K562 (cell line): ENCODE data around the gene TARS2. TPM values are rescaled to one million over a fixed set of nuclear protein-coding genes. Genes with fewer than 3 reads are reported as not detected.

Experiments used
- AFF4 ChIP-seq: sonication (generic); formaldehyde crosslinking; IDR thresholded peaks from 2 replicates; pipeline ENCODE4 v1.8.0; 2023; ENCODE audit warnings: mild to moderate bottlenecking, missing genetic modification reagents
- BACH1 ChIP-seq: fragments of 200-800 bp; sonication (Bioruptor generic); IDR thresholded peaks from 2 replicates; pipeline ENCODE4 v1.6.1; 2016; ENCODE audit warnings: missing genetic modification characterization, missing compliant biosample characterization
- CTCFL ChIP-seq: IDR thresholded peaks from 2 replicates; pipeline ENCODE4 v1.6.1; 2011; ENCODE audit warnings: borderline replicate concordance, low read depth, mild to moderate bottlenecking, moderate library complexity, low read length; ENCODE audit not compliant: insufficient read depth, poor library complexity, severe bottlenecking
- DACH1 ChIP-seq: fragments of 450-650 bp; IDR thresholded peaks from 2 replicates; pipeline ENCODE4 v1.6.1; 2018; ENCODE audit not compliant: partially characterized antibody
- FOXJ2 ChIP-seq: fragments of 200-800 bp; sonication (Bioruptor generic); IDR thresholded peaks from 2 replicates; pipeline ENCODE4 v1.6.1; 2016; ENCODE audit warnings: missing genetic modification characterization, missing compliant biosample characterization
- HNRNPUL1 ChIP-seq: fragments of 200-400 bp; formaldehyde crosslinking; IDR thresholded peaks from 2 replicates; pipeline ENCODE4 v1.6.1; 2017; ENCODE audit warnings: low read length
- LCOR ChIP-seq: sonication (generic); formaldehyde crosslinking; IDR thresholded peaks from 2 replicates; pipeline ENCODE4 v1.8.0; 2022; ENCODE audit warnings: mild to moderate bottlenecking, missing genetic modification reagents
- MTF1 ChIP-seq: fragments of 250-450 bp; sonication (Bioruptor Pico); IDR thresholded peaks from 2 replicates; pipeline ENCODE4 v1.9.0; 2021; ENCODE audit warnings: moderate library complexity, mild to moderate bottlenecking, inconsistent platforms, borderline replicate concordance
- NBN ChIP-seq: fragments of 450-650 bp; IDR thresholded peaks from 2 replicates; pipeline ENCODE4 v1.6.1; 2016; ENCODE audit warnings: low read depth, mild to moderate bottlenecking
- PPARD ChIP-seq: fragments of 250-450 bp; sonication (Bioruptor Pico); IDR thresholded peaks from 2 replicates; pipeline ENCODE4 v1.8.0; 2022; ENCODE audit warnings: inconsistent platforms, mild to moderate bottlenecking, moderate library complexity
- SIN3A ChIP-seq, 2 experiments: fragments of 150-350 bp in 1 of 2; IDR thresholded peaks; 2 replicates each; pipeline ENCODE4 v1.6.1; 2011 to 2016; ENCODE audit warnings: borderline replicate concordance in 2 of 2, low read depth in 2 of 2, low read length in 2 of 2, mild to moderate bottlenecking in 2 of 2, moderate library complexity in 2 of 2; ENCODE audit not compliant: control insufficient read depth in 1 of 2
- TFAP4 ChIP-seq: sonication (generic); formaldehyde crosslinking; IDR thresholded peaks from 2 replicates; pipeline ENCODE4 v1.8.0; 2022; ENCODE audit warnings: missing genetic modification reagents, mild to moderate bottlenecking, moderate library complexity, borderline replicate concordance
- TSC22D4 ChIP-seq: fragments of 450-650 bp; IDR thresholded peaks from 2 replicates; pipeline ENCODE4 v1.6.1; 2016; ENCODE audit warnings: missing genetic modification characterization, missing biosample characterization, control low read depth
- ZBTB17 ChIP-seq: fragments of 450-650 bp; formaldehyde crosslinking; IDR thresholded peaks from 2 replicates; pipeline ENCODE4 v1.4.0; 2020; ENCODE audit warnings: mild to moderate bottlenecking
- ZFX ChIP-seq: sonication (generic); formaldehyde crosslinking; IDR thresholded peaks from 2 replicates; pipeline ENCODE4 v1.8.0; 2022; ENCODE audit warnings: mild to moderate bottlenecking, missing genetic modification reagents, moderate library complexity
- ZNF79 ChIP-seq: fragments of 250-450 bp; sonication (Bioruptor Pico); IDR thresholded peaks from 2 replicates; pipeline ENCODE4 v1.4.0; 2020; ENCODE audit warnings: low read depth, mild to moderate bottlenecking, moderate library complexity
- polyA plus RNA-seq, 8 experiments: library from polyadenylated mRNA; depleted of rRNA in 4 of 8; stranded (reverse) in 5 of 8; unstranded in 3 of 8; fragments of >200 nt; fragmentation: Nextera tagmentation in 2 of 8; fragmentation: Illumina TruSeq in 1 of 8; extraction: Ambion mirVana in 2 of 8; extraction: Trizol in 1 of 8; gene quantifications; 2 replicates each; pipeline versions ENCODE4 v1.2.1 to v1.2.3, GENCODE V29; 2011 to 2014; ENCODE audit warnings: inconsistent platforms in 1 of 8, missing spikeins in 1 of 8
- total RNA-seq, 7 experiments: library from RNA; depleted of rRNA in 6 of 7; stranded (reverse); fragments of >200 nt in 6 of 7; fragmentation: Illumina TruSeq in 2 of 7; extraction: Trizol in 2 of 7; gene quantifications; 2 replicates each; pipeline versions ENCODE4 v1.2.1 to v1.2.3, GENCODE V29; 2011 to 2021; ENCODE audit warnings: low replicate concordance in 1 of 7

TARS2 gene
- total and polyA plus RNA-seq, 9 of the 15 experiments (the other 6 are each of a cell fraction or from before 2014, with no cell fraction given): 17.0 to 64.2 (median 39.4) TPM

GRCh38 chr1:150537732-150538684, 50.8 kb downstream of the TARS2 start (continued):
- TF ChIP-seq CTCFL: peak; percentile 28
- no peak for TF ChIP-seq NBN
- 0 out of 2 replicates have a peak, but pooled peaks have one; percentile 5 for TF ChIP-seq TFAP4 (CRISPR knock-in tag)
- TF ChIP-seq HNRNPUL1: no peak
- no peak for TF ChIP-seq ZNF79 (CRISPR knock-in tag)
- TF ChIP-seq SIN3A (IDR thresholded peaks at IDR 0.05; ENCODE audit: borderline replicate concordance in 2 of 2, control insufficient read depth in 1 of 2, low read depth in 2 of 2, low read length in 2 of 2): no peak
- TF ChIP-seq TSC22D4 (tag): no peak
- TF ChIP-seq FOXJ2 (tag): no peak
- TF ChIP-seq MTF1 (CRISPR knock-in tag): no peak
- no peak for TF ChIP-seq PPARD (CRISPR knock-in tag)
- no peak for TF ChIP-seq LCOR (CRISPR knock-in tag)
- no peak for TF ChIP-seq AFF4 (CRISPR knock-in tag)
- TF ChIP-seq ZBTB17 (CRISPR knock-in tag): no peak
- TF ChIP-seq BACH1 (tag): no peak
- TF ChIP-seq DACH1: no peak
- TF ChIP-seq ZFX (CRISPR knock-in tag): peak; percentile 36; the same call in 1 of the 2 replicates
